ENCODE measurements around the gene SCD.
"Not testable (repeated sequence)": the region's sequence is repeated elsewhere in the genome, so short reads cannot be mapped to it uniquely, and the experiment has no call there.

Gene SCD

GRCh38 chr10:100346765-100347567 is at the start of gene SCD:
Gene SCD (plus strand): TSS chr10:100347233. CDS start chr10:100347505, 272 bp downstream.
- peak; percentile 95 for DNase-seq (ENCODE audit: low read depth)

DNA sequence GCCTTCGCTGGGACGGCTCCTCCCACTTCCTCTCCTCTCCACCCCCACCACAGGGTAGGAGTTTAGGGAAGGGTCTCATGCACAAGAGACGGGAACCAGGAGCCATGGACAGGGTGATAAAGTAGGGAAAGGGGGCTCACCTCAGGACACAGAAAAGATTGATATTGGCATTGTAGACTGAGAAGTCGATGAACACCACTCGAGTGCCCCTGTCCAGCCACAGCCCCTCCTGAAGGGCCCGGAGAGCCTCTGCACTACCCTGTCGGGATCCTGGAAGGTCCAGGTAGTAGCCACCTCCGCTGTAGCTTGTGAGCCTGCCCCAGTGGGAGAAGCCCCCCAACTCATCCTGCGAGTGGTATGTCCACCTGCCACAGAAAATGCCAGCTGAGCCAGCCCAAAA is 49.8 kb upstream of the SCD start:
- DNase-seq (ENCODE audit: low read depth), result no peak

- DNase-seq (ENCODE audit: low read depth), result not testable (repeated sequence)
Measured at GRCh38 chr10:100301123-100301522, 45.9 kb upstream of the SCD start.

DNA sequence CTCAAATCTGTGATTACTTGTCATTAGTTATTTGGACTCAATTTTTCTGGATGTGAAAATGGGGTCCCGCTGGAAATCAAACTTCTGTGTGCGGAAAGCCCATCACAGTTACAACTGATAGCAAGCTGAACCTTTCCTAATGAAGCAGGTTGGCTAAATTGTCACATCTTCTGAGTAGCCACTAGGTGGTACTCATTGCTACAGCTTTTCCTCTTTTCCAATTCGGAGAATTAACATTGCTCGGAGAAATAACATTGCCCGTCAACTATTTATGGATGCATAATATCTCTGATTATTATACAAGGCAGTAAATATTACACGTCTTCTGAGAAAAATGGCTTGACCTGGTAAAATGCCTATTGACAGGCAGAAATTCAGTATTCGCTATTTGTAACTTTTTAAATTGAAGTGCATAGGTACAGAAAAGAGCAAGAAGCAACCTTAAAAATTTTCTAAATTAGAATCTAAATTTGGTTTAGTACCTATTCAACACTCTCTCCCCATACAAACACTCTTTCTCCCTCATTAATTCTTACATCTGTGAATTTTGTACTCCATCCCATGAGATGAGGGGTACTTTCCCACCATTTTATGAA is 43.2 kb upstream of the SCD start:
- DNase-seq (ENCODE audit: low read depth), result no peak

GRCh38 chr10:100304414-100304813 is 42.6 kb upstream of the SCD start:
- no peak for DNase-seq (ENCODE audit: low read depth)

DNA sequence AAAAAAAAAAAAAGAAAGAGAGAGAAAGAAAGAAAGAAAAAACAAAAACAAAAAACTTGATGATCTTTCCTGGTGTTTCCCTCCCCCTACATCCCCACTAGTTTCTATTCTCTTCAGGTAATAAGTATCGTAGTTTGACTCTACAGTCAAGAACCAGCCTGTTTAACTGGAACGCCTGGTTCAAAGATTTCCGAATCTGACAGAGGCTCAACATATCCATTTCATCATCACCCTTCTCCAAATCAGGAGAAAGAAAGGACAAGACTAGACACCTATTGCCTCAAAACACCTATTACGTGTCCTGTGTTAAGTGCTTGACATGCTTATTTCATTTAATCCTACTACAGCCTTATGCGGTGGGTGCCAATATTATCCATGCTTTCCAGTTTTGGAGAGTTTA is 40.2 kb upstream of the SCD start:
- no peak for DNase-seq (ENCODE audit: low read depth)

DNA sequence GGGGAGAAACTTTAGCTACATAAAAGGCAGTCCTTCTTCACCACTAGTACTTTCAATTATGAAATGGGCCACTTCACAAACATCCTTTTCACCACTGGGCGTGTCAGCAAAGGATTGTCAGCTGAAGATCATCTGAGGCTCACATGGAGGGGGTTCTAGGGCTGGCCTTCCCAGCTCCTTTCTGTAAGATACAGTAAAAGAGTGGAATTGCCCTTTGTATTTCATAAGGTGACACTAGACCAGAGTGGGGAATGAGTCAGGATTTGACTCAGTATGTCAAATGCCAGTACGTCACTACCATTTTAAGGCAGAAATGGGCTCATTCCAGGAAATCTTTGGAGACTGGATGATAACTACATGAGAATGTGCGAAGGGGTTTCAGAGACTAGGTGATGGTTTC is 39.3 kb upstream of the SCD start:
- DNase-seq (ENCODE audit: low read depth), result no peak

DNA sequence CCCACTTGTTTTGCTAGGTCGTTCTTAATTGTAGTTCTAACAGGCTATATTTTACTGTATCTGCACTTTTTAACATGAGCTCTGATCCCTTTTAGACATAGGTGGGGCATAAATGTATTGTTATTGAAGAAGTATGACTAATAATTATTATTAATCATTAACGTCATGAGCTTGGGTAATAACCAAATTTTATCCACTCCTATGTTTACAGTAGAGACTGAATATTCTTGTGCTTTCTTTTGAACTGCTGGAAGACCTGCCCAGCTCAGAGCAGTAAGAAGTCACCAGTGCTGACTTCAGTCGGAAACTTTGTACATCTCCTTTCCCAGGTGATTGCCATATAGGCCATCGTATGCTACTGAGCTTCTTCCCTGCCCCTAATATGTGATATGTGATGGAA is 35.7 kb upstream of the SCD start:
- no peak for DNase-seq (ENCODE audit: low read depth)

GRCh38 chr10:100315615-100316014 is 31.4 kb upstream of the SCD start:
- no peak for DNase-seq (ENCODE audit: low read depth)

GRCh38 chr10:100318207-100318606 is 28.8 kb upstream of the SCD start:
- no peak for DNase-seq (ENCODE audit: low read depth)

DNA sequence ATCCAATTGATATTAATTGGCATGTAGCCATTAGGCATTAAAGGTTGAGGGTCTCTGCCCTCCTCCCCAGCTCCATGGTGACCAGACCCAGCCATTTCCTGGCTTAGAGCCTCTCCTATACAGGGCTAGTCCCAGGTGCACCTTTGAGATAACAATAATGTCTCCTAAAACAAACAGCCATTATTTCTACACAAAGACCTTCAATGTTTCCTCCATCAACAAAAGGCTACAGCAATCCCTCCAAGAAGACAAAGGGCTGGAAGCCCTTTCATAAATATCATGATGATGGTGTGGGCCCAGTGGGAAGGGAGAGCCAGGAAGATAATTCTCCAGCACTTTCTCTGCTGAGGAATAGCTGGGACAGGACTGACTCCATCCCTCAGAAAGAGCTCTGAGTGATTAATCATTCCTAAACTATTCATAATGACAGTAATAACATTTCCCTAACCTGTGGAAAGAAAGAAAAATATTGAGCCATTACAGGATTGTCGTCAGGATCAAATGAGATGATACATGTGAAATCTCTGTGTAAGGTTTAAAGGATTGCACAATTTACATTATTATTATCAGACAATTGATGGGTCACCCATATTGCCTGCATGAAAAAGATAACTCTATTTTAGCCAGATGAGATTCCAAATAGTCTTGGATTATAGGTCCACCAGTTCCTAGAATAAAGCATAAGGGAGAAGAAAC is 27.2 kb upstream of the SCD start:
- DNase-seq (ENCODE audit: low read depth), result no peak

DNA sequence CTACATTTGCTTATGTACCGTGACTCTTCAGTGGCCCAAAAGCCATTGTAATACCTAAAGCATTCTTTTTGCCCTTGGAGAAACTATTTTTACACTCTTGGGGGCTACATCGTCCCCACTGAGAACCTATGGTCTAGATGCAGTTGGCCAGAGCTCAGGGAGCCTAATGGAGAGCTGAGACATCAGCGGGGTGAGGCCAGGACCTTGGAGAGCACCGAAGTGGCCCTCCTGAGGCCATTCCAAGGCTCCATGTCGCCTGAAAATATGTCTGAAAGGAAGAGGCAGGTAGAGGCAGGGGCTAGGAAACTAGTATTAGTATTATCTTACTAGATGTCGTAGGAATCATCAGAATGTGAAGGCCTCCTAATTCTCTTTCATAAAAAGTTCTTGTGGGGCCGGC is 21.9 kb upstream of the SCD start:
- no peak for DNase-seq (ENCODE audit: low read depth)

DNA sequence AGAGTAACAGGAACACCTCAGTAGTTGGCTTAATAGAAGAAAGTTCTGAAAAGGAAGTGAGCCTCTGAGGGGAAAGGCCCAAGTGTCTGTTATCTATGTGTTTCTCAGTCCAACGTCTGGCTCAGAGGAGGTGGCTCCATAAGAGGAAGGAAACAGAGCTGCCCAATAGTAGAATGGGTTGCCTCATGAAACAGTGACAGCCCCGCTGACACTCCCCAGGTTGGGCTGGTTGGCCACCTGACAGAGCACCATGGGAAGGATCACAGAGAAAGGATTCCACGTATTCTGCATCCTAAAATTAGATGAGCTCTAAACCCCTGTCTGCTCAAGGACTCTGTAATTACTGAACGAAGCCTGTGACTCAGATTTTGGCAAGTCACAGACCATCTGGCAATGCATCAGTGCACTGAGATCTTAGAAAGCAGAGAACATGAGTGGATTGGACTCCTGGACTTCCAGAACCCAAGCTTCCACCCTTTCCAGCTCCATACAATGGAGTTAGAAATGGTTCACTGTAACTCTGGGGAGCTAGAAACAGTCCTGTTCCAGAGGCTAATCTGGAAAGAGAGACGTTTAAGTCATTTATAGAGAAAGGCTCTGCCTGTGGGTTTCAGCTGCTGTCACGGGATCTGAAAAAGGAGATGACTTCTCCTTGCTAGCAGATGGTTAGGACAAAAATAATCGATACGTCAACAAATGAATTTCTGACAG is 19.9 kb upstream of the SCD start:
- no peak for DNase-seq (ENCODE audit: low read depth)

GRCh38 chr10:100327718-100328009 is 19.4 kb upstream of the SCD start:
- DNase-seq (ENCODE audit: low read depth), result no peak

DNA sequence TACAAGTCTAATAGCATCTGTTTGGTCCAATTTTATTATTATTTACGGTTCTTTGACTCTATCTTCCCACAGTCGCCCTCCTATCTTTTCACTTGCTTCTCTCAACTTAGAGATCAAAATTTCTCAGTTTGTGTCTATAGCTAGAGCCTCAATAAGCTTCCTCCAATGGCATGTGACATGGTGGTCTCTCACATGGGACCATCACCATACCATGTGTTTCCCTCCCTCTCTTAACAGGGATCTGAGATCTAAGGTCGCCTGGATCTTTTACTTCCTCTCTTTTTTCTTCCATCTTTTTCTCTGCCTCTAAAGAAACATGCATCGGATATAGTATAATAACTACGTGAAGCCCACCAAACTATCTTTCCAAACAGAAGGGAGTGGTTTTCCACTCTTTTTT is 18.8 kb upstream of the SCD start:
- no peak for DNase-seq (ENCODE audit: low read depth)

GRCh38 chr10:100330079-100330478 is 17.0 kb upstream of the SCD start, which contains the start of gene PKD2L1:
Gene PKD2L1 (minus strand): TSS chr10:100330228. CDS start chr10:100330103, 125 bp downstream.
- no peak for DNase-seq (ENCODE audit: low read depth)

DNA sequence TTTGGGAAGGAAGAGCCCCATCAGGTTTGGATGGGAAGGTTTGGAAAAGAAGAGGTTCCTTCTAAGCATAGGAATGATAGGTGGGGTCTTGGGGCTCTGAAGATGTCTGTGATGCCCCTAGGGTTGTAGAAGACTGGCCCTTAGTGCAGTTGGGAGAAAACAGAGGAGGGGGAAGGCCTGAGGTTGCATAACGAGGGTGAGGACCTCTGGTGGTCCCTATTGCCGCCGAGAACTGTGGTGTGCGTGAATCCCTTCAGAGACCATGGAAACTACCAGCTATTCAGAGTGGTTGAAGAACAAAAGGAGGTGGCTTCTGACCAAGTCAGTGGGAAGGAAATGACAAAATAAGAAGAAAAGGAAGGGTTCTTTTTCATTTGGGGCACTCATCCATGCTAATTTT is 13.9 kb upstream of the SCD start:
- DNase-seq (ENCODE audit: low read depth), result no peak

GRCh38 chr10:100333661-100334440 is 13.2 kb upstream of the SCD start:
- DNase-seq (ENCODE audit: low read depth), result no peak

GRCh38 chr10:100334762-100335161 is 12.3 kb upstream of the SCD start:
- DNase-seq (ENCODE audit: low read depth), result no peak

DNA sequence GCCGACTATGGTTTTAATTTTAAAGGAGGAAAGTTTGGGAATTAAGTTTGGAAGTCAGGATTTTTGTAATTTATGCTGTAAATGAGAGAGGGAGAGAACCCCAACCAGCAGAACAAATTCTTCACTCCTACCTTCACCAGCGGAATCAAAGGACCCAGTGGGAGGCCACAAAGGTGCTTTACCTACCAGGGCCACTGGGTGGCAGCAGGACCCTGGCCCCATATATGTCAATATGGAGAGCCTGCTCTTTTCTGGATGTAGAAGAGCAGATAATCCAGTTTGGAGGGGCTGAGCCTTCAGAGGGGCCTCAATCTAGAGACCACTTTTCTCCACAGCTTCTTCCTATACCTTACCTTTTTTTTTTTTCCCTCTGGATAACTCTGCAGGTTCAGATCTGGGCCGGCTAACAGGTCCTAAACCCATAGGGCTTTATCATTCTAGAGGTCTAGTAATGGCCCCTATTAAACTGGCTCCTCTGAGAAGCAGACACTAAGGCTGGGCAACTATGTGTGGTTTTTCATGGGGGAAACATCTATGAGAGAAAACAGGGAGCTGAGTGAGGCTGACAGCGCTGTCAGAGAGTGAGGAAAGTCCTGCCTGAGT is 8.5 kb upstream of the SCD start:
- no peak for DNase-seq (ENCODE audit: low read depth)

DNA sequence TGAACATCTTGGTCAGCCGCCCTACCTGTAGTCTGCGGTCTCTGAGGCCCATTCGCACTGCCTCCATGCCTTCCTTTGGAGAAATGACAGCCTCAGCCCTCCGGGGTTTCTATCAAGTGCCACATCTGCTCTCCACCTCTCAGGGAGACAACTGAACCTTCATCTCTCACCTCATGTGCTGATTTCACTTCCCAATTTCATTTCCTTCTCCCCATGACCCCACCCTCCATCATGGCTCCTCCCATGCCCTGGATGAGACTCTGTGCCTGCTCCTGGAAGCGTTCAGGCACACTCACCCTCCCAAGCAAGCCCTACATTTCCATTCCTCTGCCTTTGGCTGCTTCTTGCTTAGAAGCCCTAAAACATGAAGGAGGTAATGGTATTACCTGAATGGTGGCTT is 7.8 kb upstream of the SCD start:
- DNase-seq (ENCODE audit: low read depth), result no peak
